SK-N-SH treated with all-trans-retinoic acid at 6 μM for 48 hours (cell line): ENCODE data around the gene CSNK2A1.

ENCODE experiments used
- ATAC-seq: fragments of 200-7000 bp; cut with Tn5 transposase; 3 replicates; pipeline ENCODE4 v1.9.1; 2020; ENCODE audit warnings: mild to moderate bottlenecking, moderate library complexity
- ARNTL ChIP-seq: fragments of 450-650 bp; formaldehyde crosslinking; IDR thresholded peaks from 2 replicates; pipeline ENCODE4 v1.5.0; 2020; ENCODE audit warnings: low read depth, mild to moderate bottlenecking, moderate library complexity, borderline replicate concordance
- CSDC2 ChIP-seq: fragments of 250-450 bp; sonication (Bioruptor Pico); IDR thresholded peaks from 2 replicates; pipeline ENCODE4 v1.5.0; 2020; ENCODE audit warnings: mild to moderate bottlenecking, moderate library complexity
- ESRRG ChIP-seq: fragments of 250-450 bp; sonication (Bioruptor Pico); IDR thresholded peaks from 2 replicates; pipeline ENCODE4 v1.6.1; 2021; ENCODE audit warnings: mild to moderate bottlenecking
- ISL1 ChIP-seq: fragments of 250-450 bp; sonication (Bioruptor Pico); IDR thresholded peaks from 2 replicates; pipeline ENCODE4 v2.1.2; 2022; ENCODE audit warnings: mild to moderate bottlenecking, moderate library complexity
- PPARA ChIP-seq: fragments of 250-450 bp; sonication (Bioruptor Pico); IDR thresholded peaks from 2 replicates; pipeline ENCODE4 v1.5.0; 2020; ENCODE audit warnings: mild to moderate bottlenecking, borderline replicate concordance
- RARB ChIP-seq: fragments of 250-450 bp; sonication (Bioruptor Pico); IDR thresholded peaks from 2 replicates; pipeline ENCODE4 v1.8.0; 2021; ENCODE audit warnings: mild to moderate bottlenecking, moderate library complexity
- SNAI2 ChIP-seq: fragments of 250-450 bp; sonication (Bioruptor Pico); IDR thresholded peaks from 2 replicates; pipeline ENCODE4 v1.5.0; 2020; ENCODE audit warnings: mild to moderate bottlenecking, moderate library complexity
- TCF4 ChIP-seq: fragments of 250-450 bp; sonication (Bioruptor Pico); IDR thresholded peaks from 2 replicates; pipeline ENCODE4 v1.8.0; 2021; ENCODE audit warnings: mild to moderate bottlenecking, moderate library complexity, borderline replicate concordance
- TOX ChIP-seq: fragments of 250-450 bp; sonication (Bioruptor Pico); IDR thresholded peaks from 2 replicates; pipeline ENCODE4 v1.8.0; 2021; ENCODE audit warnings: mild to moderate bottlenecking, moderate library complexity, borderline replicate concordance
- ZFP3 ChIP-seq: fragments of 250-450 bp; sonication (Bioruptor Pico); IDR thresholded peaks from 2 replicates; pipeline ENCODE4 v1.5.0; 2020; ENCODE audit warnings: mild to moderate bottlenecking, moderate library complexity
- ZFP30 ChIP-seq: fragments of 450-650 bp; formaldehyde crosslinking; IDR thresholded peaks from 2 replicates; pipeline ENCODE4 v1.5.0; 2022; ENCODE audit warnings: mild to moderate bottlenecking, moderate library complexity
- ZNF565 ChIP-seq: fragments of 450-650 bp; formaldehyde crosslinking; conservative IDR thresholded peaks from 2 replicates; pipeline ENCODE4 v1.5.0; 2020; ENCODE audit warnings: low read depth, mild to moderate bottlenecking, moderate library complexity
- ZNF8 ChIP-seq: fragments of 450-650 bp; formaldehyde crosslinking; IDR thresholded peaks from 2 replicates; pipeline ENCODE4 v1.5.0; 2020; ENCODE audit warnings: mild to moderate bottlenecking, moderate library complexity
- TF ChIP-seq, protein P1 (sequence below): fragments of 250-450 bp; sonication (Bioruptor Pico); IDR thresholded peaks from 2 replicates; pipeline ENCODE4 v1.5.0; 2020; ENCODE audit warnings: mild to moderate bottlenecking, moderate library complexity
- TF ChIP-seq, protein P2 (sequence below): fragments of 250-450 bp; sonication (Bioruptor Pico); IDR thresholded peaks from 2 replicates; pipeline ENCODE4 v1.5.1; 2020; ENCODE audit warnings: low read depth, mild to moderate bottlenecking, moderate library complexity
- TF ChIP-seq, protein P3 (sequence below): fragments of 250-450 bp; sonication (Bioruptor Pico); IDR thresholded peaks from 2 replicates; pipeline ENCODE4 v1.8.0; 2021; ENCODE audit warnings: low read depth, mild to moderate bottlenecking, moderate library complexity, borderline replicate concordance
- TF ChIP-seq, protein P4 (sequence below): fragments of 250-450 bp; sonication (Bioruptor Pico); IDR thresholded peaks from 2 replicates; pipeline ENCODE4 v1.8.0; 2020; ENCODE audit warnings: mild to moderate bottlenecking, moderate library complexity, borderline replicate concordance

The CSNK2A1 gene

DNA sequence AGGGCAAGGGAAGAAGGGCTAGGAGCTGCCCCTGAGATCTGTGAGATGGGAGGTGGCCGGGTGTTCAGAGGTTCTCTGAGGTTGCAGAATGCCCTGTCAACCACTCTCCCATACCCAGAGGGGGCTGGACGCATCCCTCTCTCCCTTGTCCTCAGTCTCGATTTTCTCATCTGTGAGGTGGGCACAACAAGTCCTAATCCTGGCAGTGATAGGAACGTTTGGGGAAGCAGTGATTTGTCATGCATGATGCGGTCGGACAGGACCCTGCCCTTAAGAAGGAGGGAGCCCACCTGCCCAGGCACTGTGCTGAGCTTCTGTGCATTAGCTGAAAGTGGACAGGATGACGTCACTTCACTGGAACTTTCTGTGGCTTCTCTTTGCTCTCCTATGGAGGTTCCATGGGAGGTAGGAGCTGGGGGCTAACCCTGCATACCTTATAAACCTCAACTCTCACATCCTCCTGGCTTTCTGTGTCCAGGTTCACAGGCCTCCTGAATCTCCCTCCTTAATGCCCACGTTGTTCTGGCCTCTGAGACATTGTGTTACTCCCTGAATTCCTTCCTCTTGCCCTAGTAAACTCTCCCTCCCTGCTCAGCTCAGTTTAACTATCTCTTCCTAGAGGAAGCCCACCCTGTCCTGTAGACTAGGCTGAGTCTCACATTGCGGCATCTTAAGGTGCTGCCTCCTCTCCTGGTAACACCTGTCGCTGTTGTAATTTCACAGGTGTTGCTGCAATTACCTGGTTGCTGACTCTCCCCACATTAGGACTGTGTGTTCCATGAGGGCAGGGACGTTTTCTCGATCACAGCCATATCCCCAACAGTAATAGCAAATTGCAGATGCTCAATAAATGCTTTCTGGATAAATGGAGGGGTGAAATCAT, 30.1 kb upstream of the CSNK2A1 start:
- no peak for ATAC-seq
- no peak for TF ChIP-seq SNAI2 (CRISPR knock-in tag)
- TF ChIP-seq, protein P1, sequence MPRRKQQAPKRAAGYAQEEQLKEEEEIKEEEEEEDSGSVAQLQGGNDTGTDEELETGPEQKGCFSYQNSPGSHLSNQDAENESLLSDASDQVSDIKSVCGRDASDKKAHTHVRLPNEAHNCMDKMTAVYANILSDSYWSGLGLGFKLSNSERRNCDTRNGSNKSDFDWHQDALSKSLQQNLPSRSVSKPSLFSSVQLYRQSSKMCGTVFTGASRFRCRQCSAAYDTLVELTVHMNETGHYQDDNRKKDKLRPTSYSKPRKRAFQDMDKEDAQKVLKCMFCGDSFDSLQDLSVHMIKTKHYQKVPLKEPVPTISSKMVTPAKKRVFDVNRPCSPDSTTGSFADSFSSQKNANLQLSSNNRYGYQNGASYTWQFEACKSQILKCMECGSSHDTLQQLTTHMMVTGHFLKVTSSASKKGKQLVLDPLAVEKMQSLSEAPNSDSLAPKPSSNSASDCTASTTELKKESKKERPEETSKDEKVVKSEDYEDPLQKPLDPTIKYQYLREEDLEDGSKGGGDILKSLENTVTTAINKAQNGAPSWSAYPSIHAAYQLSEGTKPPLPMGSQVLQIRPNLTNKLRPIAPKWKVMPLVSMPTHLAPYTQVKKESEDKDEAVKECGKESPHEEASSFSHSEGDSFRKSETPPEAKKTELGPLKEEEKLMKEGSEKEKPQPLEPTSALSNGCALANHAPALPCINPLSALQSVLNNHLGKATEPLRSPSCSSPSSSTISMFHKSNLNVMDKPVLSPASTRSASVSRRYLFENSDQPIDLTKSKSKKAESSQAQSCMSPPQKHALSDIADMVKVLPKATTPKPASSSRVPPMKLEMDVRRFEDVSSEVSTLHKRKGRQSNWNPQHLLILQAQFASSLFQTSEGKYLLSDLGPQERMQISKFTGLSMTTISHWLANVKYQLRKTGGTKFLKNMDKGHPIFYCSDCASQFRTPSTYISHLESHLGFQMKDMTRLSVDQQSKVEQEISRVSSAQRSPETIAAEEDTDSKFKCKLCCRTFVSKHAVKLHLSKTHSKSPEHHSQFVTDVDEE: no peak
- TF ChIP-seq PPARA (CRISPR knock-in tag): no peak
- TF ChIP-seq ZNF565 (CRISPR knock-in tag): no peak
- TF ChIP-seq, protein P2, sequence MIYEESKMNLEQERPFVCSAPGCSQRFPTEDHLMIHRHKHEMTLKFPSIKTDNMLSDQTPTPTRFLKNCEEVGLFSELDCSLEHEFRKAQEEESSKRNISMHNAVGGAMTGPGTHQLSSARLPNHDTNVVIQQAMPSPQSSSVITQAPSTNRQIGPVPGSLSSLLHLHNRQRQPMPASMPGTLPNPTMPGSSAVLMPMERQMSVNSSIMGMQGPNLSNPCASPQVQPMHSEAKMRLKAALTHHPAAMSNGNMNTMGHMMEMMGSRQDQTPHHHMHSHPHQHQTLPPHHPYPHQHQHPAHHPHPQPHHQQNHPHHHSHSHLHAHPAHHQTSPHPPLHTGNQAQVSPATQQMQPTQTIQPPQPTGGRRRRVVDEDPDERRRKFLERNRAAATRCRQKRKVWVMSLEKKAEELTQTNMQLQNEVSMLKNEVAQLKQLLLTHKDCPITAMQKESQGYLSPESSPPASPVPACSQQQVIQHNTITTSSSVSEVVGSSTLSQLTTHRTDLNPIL (CRISPR knock-in tag): no peak
- no peak for TF ChIP-seq CSDC2 (CRISPR knock-in tag)
- TF ChIP-seq TCF4 (CRISPR knock-in tag): no peak
- no peak for TF ChIP-seq ZFP30 (CRISPR knock-in tag)

DNA sequence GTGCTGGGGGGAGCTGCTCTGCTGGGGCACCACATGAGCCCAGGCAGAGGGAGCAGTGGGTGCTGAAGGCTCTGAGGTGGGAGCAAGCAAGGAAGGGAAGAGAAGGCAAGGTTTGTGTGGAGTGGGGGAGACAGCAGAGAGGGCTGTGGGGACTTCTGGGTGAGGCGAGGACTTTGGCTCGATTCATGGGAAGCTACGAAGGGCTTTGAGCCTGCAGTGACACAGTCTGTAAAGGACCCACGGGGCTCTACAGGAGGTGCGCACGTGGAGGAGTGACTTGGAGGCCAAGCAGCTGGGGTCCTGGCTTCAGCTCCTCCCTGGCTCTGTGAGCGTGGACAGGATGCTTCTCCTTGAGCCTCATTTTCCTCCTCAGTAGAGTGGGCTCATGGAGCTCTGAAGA, 29.1 kb upstream of the CSNK2A1 start:
- TF ChIP-seq SNAI2 (CRISPR knock-in tag): no peak
- TF ChIP-seq ZNF8: no peak
- TF ChIP-seq, protein P1: no peak
- no peak for TF ChIP-seq ZFP3 (CRISPR knock-in tag)
- TF ChIP-seq, protein P3, sequence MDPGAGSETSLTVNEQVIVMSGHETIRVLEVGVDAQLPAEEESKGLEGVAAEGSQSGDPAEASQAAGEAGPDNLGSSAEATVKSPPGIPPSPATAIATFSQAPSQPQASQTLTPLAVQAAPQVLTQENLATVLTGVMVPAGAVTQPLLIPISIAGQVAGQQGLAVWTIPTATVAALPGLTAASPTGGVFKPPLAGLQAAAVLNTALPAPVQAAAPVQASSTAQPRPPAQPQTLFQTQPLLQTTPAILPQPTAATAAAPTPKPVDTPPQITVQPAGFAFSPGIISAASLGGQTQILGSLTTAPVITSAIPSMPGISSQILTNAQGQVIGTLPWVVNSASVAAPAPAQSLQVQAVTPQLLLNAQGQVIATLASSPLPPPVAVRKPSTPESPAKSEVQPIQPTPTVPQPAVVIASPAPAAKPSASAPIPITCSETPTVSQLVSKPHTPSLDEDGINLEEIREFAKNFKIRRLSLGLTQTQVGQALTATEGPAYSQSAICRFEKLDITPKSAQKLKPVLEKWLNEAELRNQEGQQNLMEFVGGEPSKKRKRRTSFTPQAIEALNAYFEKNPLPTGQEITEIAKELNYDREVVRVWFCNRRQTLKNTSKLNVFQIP (CRISPR knock-in tag): no peak
- TF ChIP-seq RARB (CRISPR knock-in tag): no peak
- no peak for TF ChIP-seq ARNTL (CRISPR knock-in tag)
- TF ChIP-seq, protein P4, sequence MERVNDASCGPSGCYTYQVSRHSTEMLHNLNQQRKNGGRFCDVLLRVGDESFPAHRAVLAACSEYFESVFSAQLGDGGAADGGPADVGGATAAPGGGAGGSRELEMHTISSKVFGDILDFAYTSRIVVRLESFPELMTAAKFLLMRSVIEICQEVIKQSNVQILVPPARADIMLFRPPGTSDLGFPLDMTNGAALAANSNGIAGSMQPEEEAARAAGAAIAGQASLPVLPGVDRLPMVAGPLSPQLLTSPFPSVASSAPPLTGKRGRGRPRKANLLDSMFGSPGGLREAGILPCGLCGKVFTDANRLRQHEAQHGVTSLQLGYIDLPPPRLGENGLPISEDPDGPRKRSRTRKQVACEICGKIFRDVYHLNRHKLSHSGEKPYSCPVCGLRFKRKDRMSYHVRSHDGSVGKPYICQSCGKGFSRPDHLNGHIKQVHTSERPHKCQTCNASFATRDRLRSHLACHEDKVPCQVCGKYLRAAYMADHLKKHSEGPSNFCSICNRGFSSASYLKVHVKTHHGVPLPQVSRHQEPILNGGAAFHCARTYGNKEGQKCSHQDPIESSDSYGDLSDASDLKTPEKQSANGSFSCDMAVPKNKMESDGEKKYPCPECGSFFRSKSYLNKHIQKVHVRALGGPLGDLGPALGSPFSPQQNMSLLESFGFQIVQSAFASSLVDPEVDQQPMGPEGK (CRISPR knock-in tag): no peak
- ATAC-seq: no peak

DNA sequence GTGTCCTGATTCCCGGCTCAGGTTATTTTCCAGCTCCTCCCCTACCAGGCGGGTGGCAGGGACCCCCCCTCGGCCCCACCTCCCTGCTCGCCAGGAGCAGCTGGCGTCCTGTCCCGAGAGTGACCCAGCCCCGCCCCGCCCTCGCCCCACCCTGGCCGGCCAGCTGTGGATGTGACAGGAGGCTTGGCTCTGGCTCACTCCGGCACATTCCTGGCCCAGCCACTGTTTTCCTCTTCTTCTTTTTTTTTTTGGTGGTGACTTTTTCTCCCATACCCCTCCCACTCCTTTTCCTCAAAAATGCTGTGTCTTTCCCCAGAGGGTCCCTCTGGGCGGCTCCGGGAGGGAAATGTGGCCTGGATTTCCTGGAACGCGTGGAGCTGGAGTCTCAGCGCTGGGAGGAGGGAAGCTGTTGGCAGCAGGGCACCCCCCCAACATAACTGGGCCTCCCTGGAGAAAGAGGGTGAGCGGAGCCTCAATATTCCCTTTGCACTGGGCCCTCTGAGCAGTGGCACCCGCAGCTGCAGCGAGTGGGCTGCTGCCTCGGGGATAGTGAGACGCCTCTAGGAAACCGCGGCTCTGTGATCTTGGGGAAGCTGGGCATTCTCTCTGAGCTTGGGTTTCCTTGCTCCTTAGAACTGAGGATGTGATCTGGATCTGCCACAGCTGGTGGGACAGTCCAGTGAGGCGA, 28.3 kb upstream of the CSNK2A1 start:
- peak; percentile 34 for ATAC-seq
- TF ChIP-seq TOX (CRISPR knock-in tag): no peak
- TF ChIP-seq ESRRG (CRISPR knock-in tag): no peak
- TF ChIP-seq, protein P3 (CRISPR knock-in tag): no peak
- TF ChIP-seq ISL1 (CRISPR knock-in tag): no peak
